ENCODE measurements around the gene TUBAL3. TPM values are rescaled to one million over a fixed set of nuclear protein-coding genes. Genes with fewer than 3 reads are reported as not detected.
"Not testable (repeated sequence)": the region's sequence is repeated elsewhere in the genome, so short reads cannot be mapped to it uniquely, and the experiment has no call there.

TUBAL3 gene
- total and polyA plus RNA-seq, 8 donors, result 0.08 to 0.14 (median 0.09) TPM; not detected in 5

DNA sequence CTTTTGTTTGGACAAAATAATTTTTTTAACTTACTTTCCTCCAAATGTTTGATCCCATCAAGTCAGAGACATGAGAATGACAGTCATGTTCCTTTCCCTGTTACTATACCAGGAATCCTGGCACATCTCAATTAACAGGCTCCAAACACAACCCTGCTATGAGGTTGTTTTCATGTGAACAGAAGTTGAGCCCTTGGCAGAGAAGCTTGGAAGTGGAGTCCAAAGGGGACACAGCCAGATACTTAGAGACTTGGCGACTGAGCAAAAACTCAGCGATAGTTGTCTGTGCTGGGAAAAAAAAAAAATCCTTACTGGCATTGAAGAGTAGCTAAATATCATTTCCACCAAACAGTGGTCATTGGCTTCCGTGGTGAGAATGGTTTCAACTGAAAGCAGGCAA, 12.8 kb downstream of the TUBAL3 start:
- WGBS, 2 donors, result 86 to 92% methylated on average over 3 of the region's 3 CpGs
- intact Hi-C loops (cut with DNase I), result no loop called here
- no peak for FAIRE-seq

DNA sequence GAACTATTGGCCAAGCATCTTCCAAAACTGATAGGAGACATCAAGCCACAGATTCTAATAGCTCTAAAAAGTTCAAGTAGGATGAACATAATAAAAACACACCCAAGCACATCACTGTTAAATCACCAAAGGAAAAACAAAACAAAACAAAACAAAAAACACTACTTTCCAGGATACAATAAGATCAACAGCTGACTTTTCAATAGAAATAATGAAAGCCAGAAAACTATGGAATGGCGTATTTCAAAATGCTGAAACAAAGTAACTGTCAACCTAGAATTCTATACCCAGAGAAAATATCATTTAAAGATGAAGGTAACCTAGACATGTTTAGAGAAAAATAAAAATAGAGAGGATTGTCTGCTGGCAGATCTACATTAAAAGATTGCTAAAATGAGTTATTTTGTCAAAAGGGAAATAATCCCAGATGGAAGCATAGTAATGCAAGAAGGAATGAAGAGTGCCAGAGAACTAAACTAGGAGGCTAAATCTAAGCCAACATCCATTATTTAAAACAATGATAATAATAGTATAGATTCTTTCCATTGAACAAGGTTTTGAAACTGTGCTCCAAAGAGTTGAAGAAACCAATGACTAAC, 13.9 kb downstream of the TUBAL3 start:
- intact Hi-C loops (cut with DNase I), result no loop called here
- H3K27ac ChIP-seq, result no peak overlapping the region
- no peaks in the 10 kb centered on the region for H3K4me1 ChIP-seq
- no peak overlapping the region for H3K4me3 ChIP-seq
- H3K36me3 ChIP-seq, result no peaks in the 10 kb centered on the region
- DNase-seq (no peak), FAIRE-seq (no peak), ATAC-seq (no peak)
- no peaks in the 10 kb centered on the region for H3K9me3 ChIP-seq
- 97 to 98% methylated on average over 1 of the region's 1 CpG for WGBS, 2 donors
- TF ChIP-seq, protein P1, sequence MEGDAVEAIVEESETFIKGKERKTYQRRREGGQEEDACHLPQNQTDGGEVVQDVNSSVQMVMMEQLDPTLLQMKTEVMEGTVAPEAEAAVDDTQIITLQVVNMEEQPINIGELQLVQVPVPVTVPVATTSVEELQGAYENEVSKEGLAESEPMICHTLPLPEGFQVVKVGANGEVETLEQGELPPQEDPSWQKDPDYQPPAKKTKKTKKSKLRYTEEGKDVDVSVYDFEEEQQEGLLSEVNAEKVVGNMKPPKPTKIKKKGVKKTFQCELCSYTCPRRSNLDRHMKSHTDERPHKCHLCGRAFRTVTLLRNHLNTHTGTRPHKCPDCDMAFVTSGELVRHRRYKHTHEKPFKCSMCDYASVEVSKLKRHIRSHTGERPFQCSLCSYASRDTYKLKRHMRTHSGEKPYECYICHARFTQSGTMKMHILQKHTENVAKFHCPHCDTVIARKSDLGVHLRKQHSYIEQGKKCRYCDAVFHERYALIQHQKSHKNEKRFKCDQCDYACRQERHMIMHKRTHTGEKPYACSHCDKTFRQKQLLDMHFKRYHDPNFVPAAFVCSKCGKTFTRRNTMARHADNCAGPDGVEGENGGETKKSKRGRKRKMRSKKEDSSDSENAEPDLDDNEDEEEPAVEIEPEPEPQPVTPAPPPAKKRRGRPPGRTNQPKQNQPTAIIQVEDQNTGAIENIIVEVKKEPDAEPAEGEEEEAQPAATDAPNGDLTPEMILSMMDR (IDR thresholded peaks at IDR 0.05), result no peak
- H3K27me3 ChIP-seq, result no peaks in the 10 kb centered on the region

More for the DNA sequence above, 12.8 kb downstream of the TUBAL3 start:
- no peak for ATAC-seq
- no peak overlapping the region for H3K4me3 ChIP-seq
- TF ChIP-seq, protein P1 (IDR thresholded peaks at IDR 0.05), result no peak
- no peak overlapping the region for H3K27ac ChIP-seq
- no peaks in the 10 kb centered on the region for H3K4me1 ChIP-seq
- no peaks in the 10 kb centered on the region for H3K9me3 ChIP-seq
- H3K27me3 ChIP-seq, result no peaks in the 10 kb centered on the region
- no peak for DNase-seq
- no peaks in the 10 kb centered on the region for H3K36me3 ChIP-seq

GRCh38 chr10:5387169-5387568, 17.5 kb downstream of the TUBAL3 start:
- Histone ChIP-seq H3K36me3 (no peaks in the 10 kb centered on the region), H3K9me3 (no peaks in the 10 kb centered on the region), H3K4me1 (peaks cover 0 to 10% (median 4%) of the 10 kb centered on the region in 3 donors), H3K27ac (no peak overlapping the region), H3K27me3 (no peaks in the 10 kb centered on the region), H3K4me3 (no peak overlapping the region)
- ATAC-seq (no peak), DNase-seq (no peak), FAIRE-seq (no peak)
- 84 to 90% methylated on average over 5 of the region's 5 CpGs for WGBS, 2 donors
- intact Hi-C loops (cut with DNase I), result no loop called here
- TF ChIP-seq, protein P1 (IDR thresholded peaks at IDR 0.05), result no peak

GRCh38 chr10:5385224-5385623, 19.4 kb downstream of the TUBAL3 start:
- no peaks in the 10 kb centered on the region for H3K36me3 ChIP-seq
- H3K27me3 ChIP-seq, result no peaks in the 10 kb centered on the region
- WGBS, 2 donors, result 72 to 83% methylated on average over 2 of the region's 2 CpGs
- DNase-seq, result no peak
- peaks cover 0 to 10% (median 4%) of the 10 kb centered on the region in 3 donors for H3K4me1 ChIP-seq
- H3K4me3 ChIP-seq, result no peak overlapping the region
- no peaks in the 10 kb centered on the region for H3K9me3 ChIP-seq
- H3K27ac ChIP-seq, result no peak overlapping the region
- intact Hi-C loops (cut with DNase I), result no loop called here
- ATAC-seq, result no peak
- no peak for FAIRE-seq
- TF ChIP-seq, protein P1 (IDR thresholded peaks at IDR 0.05), result no peak

DNA sequence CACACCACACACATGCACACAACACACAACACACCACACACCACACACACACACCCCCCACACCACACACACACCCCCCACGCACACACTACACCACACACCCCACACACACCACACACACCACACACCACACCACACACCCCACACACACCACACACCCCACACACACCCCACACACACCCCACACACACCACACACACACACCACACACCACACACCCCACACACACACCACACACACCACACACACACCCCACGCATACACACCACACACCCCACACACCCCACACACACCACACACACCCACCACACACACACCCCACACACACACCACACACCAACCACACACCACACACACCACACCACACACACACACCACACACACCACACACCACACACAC, 23.4 kb downstream of the TUBAL3 start:
- Histone ChIP-seq H3K4me3 (no peak overlapping the region), H3K27ac (no peak overlapping the region), H3K36me3 (no peaks in the 10 kb centered on the region), H3K4me1 (peaks cover 0 to 10% (median 4%) of the 10 kb centered on the region in 3 donors), H3K27me3 (no peaks in the 10 kb centered on the region), H3K9me3 (no peaks in the 10 kb centered on the region)
- TF ChIP-seq, protein P1 (IDR thresholded peaks at IDR 0.05), result no peak
- DNase-seq (no peak), FAIRE-seq (no peak), ATAC-seq (no peak)
- intact Hi-C loops (cut with DNase I), result no loop called here
- WGBS, 2 donors, result 90 to 100% methylated on average over 2 of the region's 2 CpGs

DNA sequence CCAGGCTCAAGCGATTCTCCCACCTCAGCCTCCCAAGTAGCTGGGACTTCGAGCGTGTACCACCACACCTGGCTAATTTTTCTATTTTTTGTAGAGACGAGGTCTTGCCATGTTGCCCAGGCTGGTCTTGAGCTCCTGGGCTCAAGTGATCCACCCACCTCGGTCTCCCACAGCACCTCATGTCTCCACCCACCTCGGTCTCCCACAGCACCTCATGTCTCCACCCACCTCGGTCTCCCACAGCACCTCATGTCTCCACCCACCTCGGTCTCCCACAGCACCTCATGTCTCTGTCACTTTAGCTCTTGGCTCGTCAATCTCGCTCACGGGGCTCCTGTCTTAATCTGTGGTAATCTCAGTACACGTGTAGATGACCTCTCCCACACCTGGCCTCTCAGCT, 24.2 kb downstream of the TUBAL3 start:
- DNase-seq; ATAC-seq; H3K36me3 ChIP-seq; H3K9me3 ChIP-seq; H3K4me3 ChIP-seq; intact Hi-C loops (cut with DNase I); FAIRE-seq; H3K27me3 ChIP-seq; H3K27ac ChIP-seq: not testable (repeated sequence)
- WGBS, 2 donors, result 68 to 72% methylated on average over 12 of the region's 12 CpGs
- H3K4me1 ChIP-seq, result peaks cover 0 to 10% (median 4%) of the 10 kb centered on the region in 3 donors

DNA sequence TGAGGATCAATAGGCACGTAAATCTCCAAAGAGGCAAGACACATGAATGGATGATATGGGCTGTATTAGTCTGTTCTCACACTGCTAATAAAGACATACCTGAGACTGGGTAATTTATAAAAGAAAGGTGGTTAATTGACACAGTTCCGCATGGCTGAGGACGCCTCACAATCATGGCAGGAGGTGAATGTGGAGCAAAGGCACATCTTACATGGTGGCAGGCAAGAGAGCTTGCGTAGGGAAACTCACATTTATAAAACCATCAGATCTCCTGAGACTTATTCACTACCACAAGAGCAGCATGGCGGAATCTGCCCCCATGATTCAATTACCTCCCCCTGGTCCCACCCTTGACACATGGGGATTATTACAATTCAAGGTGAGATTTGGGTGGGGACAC, 25.4 kb downstream of the TUBAL3 start:
- H3K36me3 ChIP-seq; ATAC-seq; H3K27me3 ChIP-seq; H3K4me3 ChIP-seq; H3K27ac ChIP-seq; DNase-seq; intact Hi-C loops (cut with DNase I); H3K9me3 ChIP-seq; H3K4me1 ChIP-seq; FAIRE-seq: not testable (repeated sequence)
- WGBS, 2 donors, result 97 to 98% methylated on average over 5 of the region's 5 CpGs
